ENCODE data around the gene NLGN1.

DNA sequence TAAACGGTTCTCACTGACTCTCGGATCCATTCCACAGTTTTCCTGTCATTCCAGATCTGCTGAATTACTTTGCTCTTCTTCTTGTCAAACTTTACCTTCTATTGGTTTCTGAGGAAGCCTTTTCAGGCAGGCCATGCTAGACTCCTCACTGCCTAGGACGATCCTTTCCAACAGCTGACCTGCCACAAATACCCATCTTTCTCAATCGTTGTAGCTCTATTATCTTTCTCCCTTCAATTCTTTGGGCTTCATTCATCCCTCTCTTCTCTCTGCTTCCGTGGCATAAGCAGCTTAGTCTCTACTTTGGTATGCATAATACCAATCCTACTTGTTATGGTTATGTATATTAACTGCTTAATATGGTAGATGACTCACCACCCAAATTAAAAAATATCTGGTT, 421.8 kb downstream of the NLGN1 start:
- no peak for TF ChIP-seq CTCF (IDR thresholded peaks at IDR 0.05)
- TF ChIP-seq POLR2A (IDR thresholded peaks at IDR 0.05) = no peak
